ENCODE measurements around the gene LAMA4. TPM values are rescaled to one million over a fixed set of nuclear protein-coding genes. Genes with fewer than 3 reads are reported as not detected.
A peak's percentile ranks its signal among the peaks of the same experiment; 100 is the strongest.

The LAMA4 gene
- total RNA-seq, 1 experiment from 2014 or later, result 9.4 TPM

DNA sequence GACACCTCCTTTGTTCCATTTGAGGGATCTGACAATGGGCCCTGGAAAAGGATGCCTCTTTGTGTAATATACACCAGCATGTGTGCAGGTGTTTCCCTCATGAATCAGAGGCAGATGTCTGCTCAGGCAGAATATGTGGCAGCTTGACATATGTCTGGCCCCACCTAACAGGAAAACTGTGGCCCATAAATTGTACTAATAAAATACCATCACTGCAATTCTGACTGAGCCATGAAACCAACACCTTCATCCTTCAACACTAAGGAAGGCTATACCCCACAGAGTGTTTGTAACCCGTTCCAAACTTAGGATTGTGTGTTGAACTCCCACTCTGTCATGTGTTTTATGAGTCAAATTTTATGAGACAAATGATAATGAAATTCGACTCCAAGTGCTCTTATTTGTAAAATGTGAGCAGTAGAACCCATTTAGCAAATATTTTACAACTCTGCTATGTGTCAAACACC is 22.7 kb downstream of the LAMA4 start:
- no TSS peak for BruUV-seq (replicated peaks)
- intact Hi-C loops (cut with micrococcal nuclease), result loop anchor here (1.0 to 2.0 kb wide), 4 partner anchors 17 to 67 kb away; no protein-coding TSS in a partner anchor
- Histone ChIP-seq H3K9me3 (ENCODE audit: low read length) (no peaks in the 10 kb centered on the region), H3K4me1 (ENCODE audit: insufficient read depth, low read length) (peaks cover 34% of the 10 kb centered on the region), H3K79me2 (ENCODE audit: low read length) (no peaks in the 10 kb centered on the region), H3K9ac (ENCODE audit: low read length) (no peak overlapping the region), H3K4me2 (ENCODE audit: low read length) (peak overlapping the region; percentile 40), H2AFZ (ENCODE audit: low read length) (no peak overlapping the region), H3K4me3 (ENCODE audit: low read length) (no peak overlapping the region), H3K27me3 (ENCODE audit: low read length) (no peaks in the 10 kb centered on the region), H4K20me1 (ENCODE audit: low read length) (no peaks in the 10 kb centered on the region), H3K27ac (ENCODE audit: low read length) (peak overlapping the region; percentile 39), H3K9me2 (replicated peaks; ENCODE audit: low read length) (no peaks in the 10 kb centered on the region), H3K36me3 (ENCODE audit: low read depth, low read length) (no peaks in the 10 kb centered on the region), H3F3A (ENCODE audit: low read length, unreplicated experiment) (no peaks in the 10 kb centered on the region)
- DNase-seq (peak; percentile 80), ATAC-seq (peak; percentile 92)
- CTCF ChIA-PET, result no interaction called here
- POLR2A ChIA-PET (ENCODE audit: unreplicated experiment), result no interaction called here
- no peak for TF ChIP-seq EZH2phosphoT487 (IDR thresholded peaks at IDR 0.05; ENCODE audit: borderline replicate concordance, low read length)
- no peak for TF ChIP-seq EZH2 (IDR thresholded peaks at IDR 0.05; ENCODE audit: low read length, unreplicated experiment)
- TF ChIP-seq, protein P1, sequence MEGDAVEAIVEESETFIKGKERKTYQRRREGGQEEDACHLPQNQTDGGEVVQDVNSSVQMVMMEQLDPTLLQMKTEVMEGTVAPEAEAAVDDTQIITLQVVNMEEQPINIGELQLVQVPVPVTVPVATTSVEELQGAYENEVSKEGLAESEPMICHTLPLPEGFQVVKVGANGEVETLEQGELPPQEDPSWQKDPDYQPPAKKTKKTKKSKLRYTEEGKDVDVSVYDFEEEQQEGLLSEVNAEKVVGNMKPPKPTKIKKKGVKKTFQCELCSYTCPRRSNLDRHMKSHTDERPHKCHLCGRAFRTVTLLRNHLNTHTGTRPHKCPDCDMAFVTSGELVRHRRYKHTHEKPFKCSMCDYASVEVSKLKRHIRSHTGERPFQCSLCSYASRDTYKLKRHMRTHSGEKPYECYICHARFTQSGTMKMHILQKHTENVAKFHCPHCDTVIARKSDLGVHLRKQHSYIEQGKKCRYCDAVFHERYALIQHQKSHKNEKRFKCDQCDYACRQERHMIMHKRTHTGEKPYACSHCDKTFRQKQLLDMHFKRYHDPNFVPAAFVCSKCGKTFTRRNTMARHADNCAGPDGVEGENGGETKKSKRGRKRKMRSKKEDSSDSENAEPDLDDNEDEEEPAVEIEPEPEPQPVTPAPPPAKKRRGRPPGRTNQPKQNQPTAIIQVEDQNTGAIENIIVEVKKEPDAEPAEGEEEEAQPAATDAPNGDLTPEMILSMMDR (conservative IDR thresholded peaks at IDR 0.05; ENCODE audit: low read depth, low read length), result no peak

DNA sequence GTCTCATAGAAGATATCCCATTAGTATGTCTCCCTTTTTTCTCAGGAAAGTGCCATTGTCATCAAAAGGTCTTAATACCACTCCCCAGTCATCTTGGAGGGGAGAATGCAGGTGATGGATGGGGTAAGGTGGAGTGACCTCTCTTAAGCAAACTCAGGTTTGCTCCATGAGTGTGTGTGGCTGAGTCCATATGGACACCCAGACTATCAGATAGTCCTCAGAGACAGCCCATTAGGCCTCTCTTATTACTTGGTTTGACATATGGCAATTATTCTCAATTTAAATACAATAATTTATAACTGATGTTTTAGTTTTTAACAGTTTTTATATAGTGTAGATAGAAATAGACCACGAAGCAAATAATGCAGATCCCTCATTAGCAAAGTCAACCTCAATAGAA is 23.2 kb downstream of the LAMA4 start:
- H3K27me3 ChIP-seq (ENCODE audit: low read length), result no peaks in the 10 kb centered on the region
- H3F3A ChIP-seq (ENCODE audit: low read length, unreplicated experiment), result no peaks in the 10 kb centered on the region
- no peaks in the 10 kb centered on the region for H3K9me3 ChIP-seq (ENCODE audit: low read length)
- H4K20me1 ChIP-seq (ENCODE audit: low read length), result no peaks in the 10 kb centered on the region
- DNase-seq (no peak), ATAC-seq (no peak)
- TSS peak; percentile 58 for BruUV-seq (replicated peaks)
- no peaks in the 10 kb centered on the region for H3K9me2 ChIP-seq (replicated peaks; ENCODE audit: low read length)
- POLR2A ChIA-PET (ENCODE audit: unreplicated experiment), result no interaction called here
- intact Hi-C loops (cut with micrococcal nuclease), result loop anchor here (1.0 to 2.0 kb wide), 4 partner anchors 16 to 68 kb away; no protein-coding TSS in a partner anchor
- CTCF ChIA-PET, result no interaction called here
- H3K4me1 ChIP-seq (ENCODE audit: insufficient read depth, low read length), result peaks cover 34% of the 10 kb centered on the region
- no peak overlapping the region for H3K9ac ChIP-seq (ENCODE audit: low read length)
- peak overlapping the region; percentile 29; the same call in 1 of the 2 replicates for H3K4me2 ChIP-seq (ENCODE audit: low read length)
- TF ChIP-seq EZH2 (IDR thresholded peaks at IDR 0.05; ENCODE audit: low read length, unreplicated experiment), result no peak
- TF ChIP-seq, protein P1 (conservative IDR thresholded peaks at IDR 0.05; ENCODE audit: low read depth, low read length), result no peak
- TF ChIP-seq EZH2phosphoT487 (IDR thresholded peaks at IDR 0.05; ENCODE audit: borderline replicate concordance, low read length), result no peak
- H3K36me3 ChIP-seq (ENCODE audit: low read depth, low read length), result no peaks in the 10 kb centered on the region
- no peak overlapping the region for H3K4me3 ChIP-seq (ENCODE audit: low read length)
- no peak overlapping the region for H2AFZ ChIP-seq (ENCODE audit: low read length)
- no peaks in the 10 kb centered on the region for H3K79me2 ChIP-seq (ENCODE audit: low read length)
- peak overlapping the region; percentile 39 for H3K27ac ChIP-seq (ENCODE audit: low read length)

DNA sequence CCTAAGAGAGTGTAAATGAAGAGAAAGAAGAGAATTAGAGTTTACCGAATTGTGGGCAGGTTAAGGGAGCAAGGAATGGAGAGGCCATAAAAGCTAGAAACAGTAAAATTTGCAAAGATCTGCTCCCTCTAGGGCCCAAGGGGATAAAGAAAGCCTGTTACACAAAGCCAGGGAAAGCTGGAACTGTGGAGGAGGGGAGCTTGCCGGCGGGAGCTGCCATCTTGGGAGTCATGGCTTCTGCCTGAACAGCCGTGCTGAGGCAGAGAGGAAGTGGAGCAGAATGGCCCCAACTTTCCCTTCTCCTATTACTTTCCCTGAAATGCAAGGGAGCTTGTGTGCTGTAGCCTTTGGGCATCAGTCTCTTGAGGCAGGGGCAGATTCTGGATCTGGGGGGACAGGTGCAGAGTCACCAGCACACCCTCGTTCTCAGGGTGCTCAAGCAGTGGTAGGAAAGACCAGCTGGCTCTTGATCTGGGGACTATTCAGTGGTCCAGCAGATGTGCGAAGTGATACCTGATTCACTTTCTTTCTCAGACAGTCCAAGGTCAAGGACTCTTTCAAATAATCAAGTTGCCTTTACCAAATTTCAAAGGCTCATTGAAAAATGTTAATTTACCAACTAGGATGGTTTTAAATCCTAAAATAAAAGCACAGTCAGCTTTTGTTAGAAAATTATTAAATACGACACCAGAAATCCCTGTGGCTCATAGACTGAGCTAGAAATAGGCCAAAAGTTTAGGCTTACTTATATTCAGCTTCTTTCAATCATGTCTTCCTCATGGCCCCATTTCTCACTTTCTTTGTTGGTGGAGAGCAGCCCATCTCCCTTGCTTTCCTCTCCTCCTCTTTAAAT is 25.7 kb downstream of the LAMA4 start:
- Histone ChIP-seq H3F3A (ENCODE audit: low read length, unreplicated experiment) (no peaks in the 10 kb centered on the region), H2AFZ (ENCODE audit: low read length) (no peak overlapping the region), H3K9me3 (ENCODE audit: low read length) (no peaks in the 10 kb centered on the region), H3K4me3 (ENCODE audit: low read length) (no peak overlapping the region), H3K4me1 (ENCODE audit: insufficient read depth, low read length) (peaks cover 34% of the 10 kb centered on the region), H3K27ac (ENCODE audit: low read length) (no peak overlapping the region), H3K79me2 (ENCODE audit: low read length) (no peaks in the 10 kb centered on the region), H3K27me3 (ENCODE audit: low read length) (no peaks in the 10 kb centered on the region), H3K9me2 (replicated peaks; ENCODE audit: low read length) (no peaks in the 10 kb centered on the region), H3K9ac (ENCODE audit: low read length) (no peak overlapping the region), H4K20me1 (ENCODE audit: low read length) (no peaks in the 10 kb centered on the region), H3K4me2 (ENCODE audit: low read length) (no peak overlapping the region), H3K36me3 (ENCODE audit: low read depth, low read length) (no peaks in the 10 kb centered on the region)
- ChIA-PET CTCF (interaction anchor here (0.6 kb wide), 1 partner anchor 1680 kb away, joined by 4 read pairs; no protein-coding TSS in a partner anchor), POLR2A (ENCODE audit: unreplicated experiment) (no interaction called here)
- no TSS peak for BruUV-seq (replicated peaks)
- intact Hi-C loops (cut with micrococcal nuclease), result no loop called here
- ATAC-seq (no peak), DNase-seq (no peak)
- TF ChIP-seq, protein P1 (conservative IDR thresholded peaks at IDR 0.05; ENCODE audit: low read depth, low read length), result no peak
- TF ChIP-seq EZH2phosphoT487 (IDR thresholded peaks at IDR 0.05; ENCODE audit: borderline replicate concordance, low read length) (no peak), EZH2 (IDR thresholded peaks at IDR 0.05; ENCODE audit: low read length, unreplicated experiment) (no peak)
